ENCODE results near the gene STARD9.

- TF ChIP-seq, protein P1, sequence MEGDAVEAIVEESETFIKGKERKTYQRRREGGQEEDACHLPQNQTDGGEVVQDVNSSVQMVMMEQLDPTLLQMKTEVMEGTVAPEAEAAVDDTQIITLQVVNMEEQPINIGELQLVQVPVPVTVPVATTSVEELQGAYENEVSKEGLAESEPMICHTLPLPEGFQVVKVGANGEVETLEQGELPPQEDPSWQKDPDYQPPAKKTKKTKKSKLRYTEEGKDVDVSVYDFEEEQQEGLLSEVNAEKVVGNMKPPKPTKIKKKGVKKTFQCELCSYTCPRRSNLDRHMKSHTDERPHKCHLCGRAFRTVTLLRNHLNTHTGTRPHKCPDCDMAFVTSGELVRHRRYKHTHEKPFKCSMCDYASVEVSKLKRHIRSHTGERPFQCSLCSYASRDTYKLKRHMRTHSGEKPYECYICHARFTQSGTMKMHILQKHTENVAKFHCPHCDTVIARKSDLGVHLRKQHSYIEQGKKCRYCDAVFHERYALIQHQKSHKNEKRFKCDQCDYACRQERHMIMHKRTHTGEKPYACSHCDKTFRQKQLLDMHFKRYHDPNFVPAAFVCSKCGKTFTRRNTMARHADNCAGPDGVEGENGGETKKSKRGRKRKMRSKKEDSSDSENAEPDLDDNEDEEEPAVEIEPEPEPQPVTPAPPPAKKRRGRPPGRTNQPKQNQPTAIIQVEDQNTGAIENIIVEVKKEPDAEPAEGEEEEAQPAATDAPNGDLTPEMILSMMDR (conservative IDR thresholded peaks at IDR 0.05): no peak
- no peak for TF ChIP-seq EZH2 (IDR thresholded peaks at IDR 0.05; ENCODE audit: low read depth)
These were observed 115.9 kb downstream of the STARD9 start for GRCh38 chr15:42691308-42691707.

Data from PC-9 (cell line).